ENCODE results near the gene DGKE.

DGKE gene

GRCh38 chr17:56850591-56850990 lies 16.6 kb downstream of the DGKE start:
- no peak for DNase-seq

GRCh38 chr17:56851008-56851407 lies 17.1 kb downstream of the DGKE start:
- no peak for DNase-seq

GRCh38 chr17:56861899-56862298 lies 27.9 kb downstream of the DGKE start:
- DNase-seq, result no peak

- no peak for DNase-seq
Measured at GRCh38 chr17:56863974-56864373, 30.0 kb downstream of the DGKE start.

DNA sequence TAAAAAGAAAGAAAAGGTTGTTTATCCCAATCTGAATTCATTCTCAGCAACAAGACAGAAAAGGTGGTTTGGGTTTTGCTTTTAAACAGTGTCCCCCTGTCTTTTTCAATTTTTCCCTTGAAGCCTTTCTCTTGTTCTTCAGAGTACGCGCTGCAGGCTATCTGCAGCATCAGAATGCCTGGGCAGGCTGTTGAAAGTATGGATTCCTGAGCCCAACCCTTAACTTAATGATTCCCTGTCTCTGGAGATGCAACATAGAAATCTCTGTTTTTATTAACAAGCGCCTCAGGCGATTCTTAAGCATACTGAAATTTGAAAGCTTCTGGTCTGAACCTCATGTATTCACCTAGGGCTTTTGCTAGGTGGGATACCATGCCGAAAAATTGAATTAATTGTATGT lies 32.1 kb downstream of the DGKE start:
- no peak for DNase-seq

- no peak for DNase-seq
Measured at GRCh38 chr17:56866496-56866895, 32.5 kb downstream of the DGKE start.

- no peak for DNase-seq
Measured at GRCh38 chr17:56867948-56868376, 34.0 kb downstream of the DGKE start.

DNA sequence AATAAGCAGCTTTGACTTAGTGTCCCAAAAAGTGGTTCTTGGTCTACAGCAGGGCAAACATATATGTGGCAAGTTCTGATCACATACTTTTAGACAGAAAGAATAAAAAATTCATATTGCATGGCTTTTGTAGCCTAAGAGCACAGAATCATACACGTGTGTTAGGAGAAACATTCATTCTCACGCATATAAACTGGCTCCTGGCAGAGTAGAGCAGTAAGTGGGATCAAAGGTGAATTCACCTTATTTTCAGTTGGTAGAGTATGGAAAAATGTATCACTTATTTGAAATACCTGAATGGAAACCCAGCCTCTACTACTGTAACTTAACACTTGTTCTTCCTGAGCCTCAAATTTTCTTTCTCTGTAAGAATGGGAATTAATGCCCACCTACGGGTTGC lies 34.8 kb downstream of the DGKE start:
- no peak for DNase-seq

- DNase-seq, result no peak
Measured at GRCh38 chr17:56870081-56870651, 36.2 kb downstream of the DGKE start.

- no peak for DNase-seq
Measured at GRCh38 chr17:56876766-56877179, 42.8 kb downstream of the DGKE start.

DNA sequence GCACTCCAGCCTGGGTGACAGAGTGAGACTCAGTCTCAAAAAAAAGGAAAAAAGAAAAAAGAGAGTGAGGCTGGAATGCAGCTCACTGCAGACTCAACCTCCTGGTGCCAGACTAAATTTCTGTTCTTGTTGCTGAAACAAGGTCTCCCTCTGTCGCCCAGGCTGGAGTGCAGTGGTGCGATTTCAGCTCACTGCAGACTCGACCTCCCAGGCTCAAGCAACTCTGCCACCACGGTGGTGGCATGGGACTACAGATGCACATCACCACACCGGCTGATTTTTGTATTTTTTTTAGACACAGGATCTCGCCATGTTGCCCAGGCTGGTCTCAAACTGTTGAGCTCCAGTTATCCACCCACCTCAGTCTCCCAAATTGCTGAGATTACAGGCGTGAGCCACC lies 45.3 kb downstream of the DGKE start:
- DNase-seq, result no peak

DNA sequence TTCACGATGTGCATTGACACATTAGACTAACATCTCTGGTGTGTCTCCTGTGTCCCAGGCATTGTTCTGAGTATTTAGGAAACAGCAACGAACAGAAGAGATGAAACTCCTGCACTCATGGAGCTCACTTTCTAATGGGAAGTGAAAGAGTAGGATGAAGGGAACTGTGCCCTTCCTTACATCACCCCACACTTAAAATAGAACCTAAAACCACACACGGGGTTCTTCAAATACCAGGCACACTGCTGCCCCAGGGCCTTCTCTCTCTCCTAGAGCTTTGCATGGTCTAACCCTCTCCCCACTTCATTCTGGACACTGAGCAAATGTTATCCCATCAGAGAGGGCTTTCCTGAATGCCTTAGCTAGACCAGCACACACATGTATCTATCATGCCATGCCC lies 46.2 kb downstream of the DGKE start:
- DNase-seq, result no peak

GRCh38 chr17:56880571-56880970 lies 46.6 kb downstream of the DGKE start:
- DNase-seq, result no peak

DNA sequence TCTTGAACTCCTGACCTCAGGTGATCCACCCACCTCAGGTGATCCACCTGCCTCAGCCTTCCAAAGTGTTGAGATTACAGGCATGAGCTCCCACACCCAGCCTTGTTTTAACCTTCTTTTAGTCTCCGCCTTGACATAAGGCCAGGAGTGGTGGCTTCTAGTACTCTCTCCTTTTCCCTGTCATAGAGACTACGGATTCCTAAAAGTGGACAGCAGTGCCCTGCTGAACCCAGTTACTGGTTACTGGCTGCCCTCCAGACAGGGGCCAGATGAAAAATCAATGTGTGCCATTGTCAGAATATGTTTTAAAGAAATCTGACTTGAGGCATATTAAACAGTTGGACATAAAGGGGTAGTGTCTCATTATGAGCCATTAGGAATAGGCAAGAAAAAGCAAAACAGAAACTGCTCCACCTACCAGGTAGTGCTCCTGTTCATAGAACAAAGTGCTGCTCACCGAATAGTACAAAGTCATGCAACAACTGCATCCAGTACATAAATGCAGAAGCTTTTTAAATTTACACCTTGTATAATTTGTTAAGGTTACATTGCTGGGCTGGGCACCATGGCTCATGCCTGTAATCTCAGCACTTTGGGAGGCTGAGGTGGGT lies 47.8 kb downstream of the DGKE start:
- DNase-seq, result no peak

GRCh38 chr17:56883616-56884015 lies 49.7 kb downstream of the DGKE start:
- DNase-seq, result no peak

- no peak for DNase-seq
Measured at GRCh38 chr17:56884483-56885311, 50.7 kb downstream of the DGKE start.

- DNase-seq, result no peak
Measured at GRCh38 chr17:56885312-56885657, 51.3 kb downstream of the DGKE start.

DNA sequence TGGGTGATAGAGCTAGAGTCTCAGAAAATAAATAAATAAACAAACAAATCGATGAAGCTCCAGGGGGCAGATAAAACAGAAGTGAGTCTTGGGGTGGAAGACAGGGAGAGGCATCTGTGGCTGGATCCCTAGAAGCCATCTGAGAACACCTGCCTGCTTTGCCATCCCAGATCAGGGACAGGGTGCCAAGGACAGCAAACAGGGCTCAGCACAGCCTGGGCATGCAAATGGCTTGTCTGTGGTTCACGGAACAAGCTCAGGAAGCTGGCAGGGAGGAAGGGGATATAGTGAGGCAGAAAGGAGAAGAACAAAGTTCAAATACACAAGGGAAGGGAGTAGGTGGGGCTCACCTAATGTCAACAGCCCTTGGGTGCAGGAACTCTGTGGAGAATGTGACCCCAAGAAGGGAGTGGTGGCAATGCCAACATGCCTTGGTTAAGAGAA lies 52.4 kb downstream of the DGKE start:
- DNase-seq, result no peak

GRCh38 chr17:56887105-56887504 lies 53.2 kb downstream of the DGKE start:
- DNase-seq, result no peak

GRCh38 chr17:56887552-56888467 lies 53.9 kb downstream of the DGKE start:
- DNase-seq, result no peak

- no peak for DNase-seq
Measured at GRCh38 chr17:56890390-56890789, 56.4 kb downstream of the DGKE start.

DNA sequence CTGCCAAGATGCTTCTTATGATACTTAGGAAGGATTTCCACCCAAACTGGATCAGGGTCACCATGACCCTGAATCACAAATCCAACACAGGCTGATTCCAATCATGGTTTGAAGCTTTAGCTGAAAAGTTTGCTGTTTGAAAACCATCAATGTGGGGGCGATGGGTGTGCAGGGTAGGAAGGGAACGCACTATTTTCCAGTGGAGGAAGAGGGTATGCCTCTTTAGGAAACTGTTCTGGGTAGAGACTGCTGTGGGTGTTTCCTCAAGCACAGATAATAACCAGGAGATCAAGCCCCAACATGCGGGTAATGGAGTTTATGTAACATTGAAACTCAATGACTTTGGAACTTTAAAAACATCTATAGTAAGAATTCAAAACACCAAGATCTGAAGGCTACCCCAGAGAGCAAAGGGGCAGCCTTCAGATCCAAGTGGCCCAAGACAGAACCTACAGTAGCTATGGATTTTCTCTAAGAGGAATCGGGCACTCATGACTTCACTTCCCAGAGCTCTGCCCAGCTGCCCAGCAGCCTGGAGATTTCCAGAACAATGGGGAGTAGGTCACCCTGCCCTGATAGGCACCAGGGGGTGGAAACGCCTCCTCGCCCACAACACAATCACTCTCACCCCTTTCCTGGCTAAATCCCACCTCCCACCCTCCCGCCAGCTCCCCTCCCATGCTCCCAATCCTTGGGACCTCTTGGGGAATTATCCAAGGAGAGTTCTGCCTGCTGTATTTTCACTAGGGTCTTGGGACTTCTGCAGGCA lies 57.1 kb downstream of the DGKE start:
- no peak for DNase-seq

Data from Kasumi-1 (cell line).